Fibroblast of skin of left biceps (primary cell): ENCODE results near the gene SORL1.

Experiments
- DNase-seq, 2 experiments: peaks; one replicate each; pipeline ENCODE4 v3.0.0-alpha.2; 2013; ENCODE audit warnings: low read depth in 2 of 2

SORL1 gene

DNA sequence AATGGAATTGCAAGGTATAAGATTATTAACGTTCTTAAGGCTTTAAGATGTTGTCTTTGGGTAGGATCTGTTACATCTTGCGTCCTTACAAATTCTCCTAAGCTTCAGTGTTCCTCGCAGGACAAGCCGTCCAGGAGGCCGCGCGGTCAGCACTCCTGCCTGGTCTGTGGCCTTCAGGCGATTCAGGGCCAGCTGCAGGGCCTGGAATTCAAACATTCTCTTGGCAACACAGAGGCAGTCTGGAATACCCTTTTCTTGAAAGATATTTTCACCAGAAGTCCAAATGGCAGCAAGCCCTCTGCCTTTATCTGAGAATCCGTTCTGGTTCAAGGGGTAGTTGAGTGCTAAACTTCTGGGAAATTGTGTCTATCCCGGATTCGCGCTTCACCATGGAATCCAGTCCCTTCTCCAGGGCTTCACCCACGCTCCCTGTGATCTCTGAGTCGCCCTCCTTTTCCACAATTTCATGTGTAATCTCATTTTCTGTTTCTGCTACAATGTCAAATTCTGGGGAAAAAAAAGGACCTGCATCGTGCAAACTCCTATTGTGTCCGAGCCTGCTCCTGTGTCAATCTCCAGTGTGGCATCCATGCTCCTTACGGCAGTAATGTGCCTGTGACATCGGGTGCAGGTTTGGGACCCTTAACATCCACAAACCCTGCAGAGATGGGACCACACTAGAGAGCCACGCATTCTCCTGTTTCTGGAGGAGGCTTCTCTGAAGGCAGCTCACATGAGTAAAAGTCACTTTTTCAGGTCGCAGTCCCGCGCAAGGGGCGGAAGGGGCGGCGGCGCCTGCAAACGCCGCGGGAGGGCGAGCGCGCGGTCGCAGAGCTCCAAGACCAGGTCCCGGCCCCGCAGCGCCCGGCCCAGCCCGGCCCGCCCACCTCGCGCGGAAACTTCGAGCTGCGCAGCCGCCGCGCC lies 25.4 kb upstream of the SORL1 start:
- no peak for DNase-seq

DNA sequence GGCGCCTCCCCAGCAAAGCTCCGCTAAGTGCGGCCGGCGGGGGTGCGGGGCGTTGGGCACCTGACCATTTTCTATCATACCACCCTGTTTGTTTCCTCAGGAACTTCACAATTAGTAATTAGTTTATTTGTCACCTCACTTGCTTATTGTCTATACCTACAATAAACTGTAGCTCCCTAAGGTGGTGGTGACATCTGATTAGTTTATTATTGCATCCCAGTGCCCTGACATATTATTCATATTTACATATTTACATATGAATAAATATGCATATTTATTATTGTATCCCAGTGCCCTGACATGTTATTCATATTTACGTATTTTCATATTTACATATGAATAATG lies 24.7 kb upstream of the SORL1 start:
- DNase-seq, result no peak

DNA sequence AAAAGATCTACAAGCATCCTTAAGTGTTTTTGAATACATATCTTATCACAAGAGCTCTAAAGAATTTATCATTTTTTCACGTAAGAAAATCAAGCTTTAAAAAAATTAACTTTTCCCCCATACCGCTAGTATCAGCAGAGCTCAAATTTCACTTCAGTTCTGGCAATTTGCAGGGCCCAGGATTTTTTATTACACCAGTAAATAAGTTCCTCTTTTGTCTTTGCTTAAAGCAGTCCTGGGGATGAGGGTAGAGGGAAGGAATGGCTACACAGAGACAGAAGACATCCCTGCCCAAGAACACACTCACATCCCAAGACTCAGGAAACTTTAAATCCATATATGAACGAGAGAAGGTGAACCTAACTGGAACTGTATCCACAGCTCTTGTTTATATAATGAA lies 22.6 kb upstream of the SORL1 start:
- no peak for DNase-seq

DNA sequence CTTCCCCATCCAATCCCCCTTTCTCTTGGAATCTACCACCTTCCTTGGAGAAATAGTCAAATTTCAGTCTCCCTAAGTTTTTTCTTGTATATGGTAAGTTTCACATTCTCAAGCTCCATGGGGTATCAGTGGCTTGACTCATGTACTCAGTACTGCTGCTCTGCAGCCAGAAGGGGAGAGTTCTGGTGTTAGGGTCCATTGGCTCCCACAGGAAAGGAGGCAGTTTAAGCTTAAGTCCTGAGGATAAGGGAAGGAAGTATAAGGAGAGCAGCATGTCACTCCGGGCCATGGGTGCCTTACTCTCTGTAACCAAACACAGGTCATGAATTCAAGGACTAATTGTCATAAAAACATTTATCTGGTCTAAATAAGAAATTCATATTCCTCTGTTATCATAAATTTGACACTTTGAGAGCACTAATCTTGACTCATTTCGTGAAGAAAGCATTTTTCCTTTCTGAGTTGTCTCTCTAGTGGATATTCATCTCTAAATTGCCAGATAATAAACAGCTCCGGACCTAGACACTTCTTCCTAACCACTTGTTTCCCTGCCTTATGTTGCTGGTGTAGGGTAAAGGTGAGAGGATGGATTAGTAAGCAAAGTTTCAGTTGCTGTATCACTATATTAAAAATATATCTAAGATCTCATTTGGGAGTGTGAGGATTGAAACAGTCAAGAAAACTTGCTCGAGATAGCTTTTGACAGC lies 20.1 kb upstream of the SORL1 start:
- DNase-seq, result no peak

DNA sequence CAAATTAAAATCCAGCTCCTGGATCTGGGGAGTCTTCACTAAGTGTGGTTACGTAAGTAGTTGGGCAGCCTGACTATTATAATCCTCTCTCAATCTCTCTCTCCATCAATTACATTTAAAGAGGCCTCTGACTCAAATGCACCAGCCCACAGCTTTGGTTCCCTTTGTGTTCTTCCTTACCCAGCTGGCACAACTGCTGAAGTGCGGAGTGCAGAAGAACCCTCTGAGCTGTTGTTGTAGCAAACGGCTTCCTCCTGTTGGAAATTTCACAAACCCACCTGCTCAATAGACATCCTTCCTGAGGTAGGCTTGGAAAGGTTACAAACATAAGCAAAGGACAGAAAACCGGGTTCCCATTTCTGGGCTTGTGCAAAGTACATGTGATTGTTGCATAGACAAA lies 17.0 kb upstream of the SORL1 start:
- DNase-seq, result no peak

DNA sequence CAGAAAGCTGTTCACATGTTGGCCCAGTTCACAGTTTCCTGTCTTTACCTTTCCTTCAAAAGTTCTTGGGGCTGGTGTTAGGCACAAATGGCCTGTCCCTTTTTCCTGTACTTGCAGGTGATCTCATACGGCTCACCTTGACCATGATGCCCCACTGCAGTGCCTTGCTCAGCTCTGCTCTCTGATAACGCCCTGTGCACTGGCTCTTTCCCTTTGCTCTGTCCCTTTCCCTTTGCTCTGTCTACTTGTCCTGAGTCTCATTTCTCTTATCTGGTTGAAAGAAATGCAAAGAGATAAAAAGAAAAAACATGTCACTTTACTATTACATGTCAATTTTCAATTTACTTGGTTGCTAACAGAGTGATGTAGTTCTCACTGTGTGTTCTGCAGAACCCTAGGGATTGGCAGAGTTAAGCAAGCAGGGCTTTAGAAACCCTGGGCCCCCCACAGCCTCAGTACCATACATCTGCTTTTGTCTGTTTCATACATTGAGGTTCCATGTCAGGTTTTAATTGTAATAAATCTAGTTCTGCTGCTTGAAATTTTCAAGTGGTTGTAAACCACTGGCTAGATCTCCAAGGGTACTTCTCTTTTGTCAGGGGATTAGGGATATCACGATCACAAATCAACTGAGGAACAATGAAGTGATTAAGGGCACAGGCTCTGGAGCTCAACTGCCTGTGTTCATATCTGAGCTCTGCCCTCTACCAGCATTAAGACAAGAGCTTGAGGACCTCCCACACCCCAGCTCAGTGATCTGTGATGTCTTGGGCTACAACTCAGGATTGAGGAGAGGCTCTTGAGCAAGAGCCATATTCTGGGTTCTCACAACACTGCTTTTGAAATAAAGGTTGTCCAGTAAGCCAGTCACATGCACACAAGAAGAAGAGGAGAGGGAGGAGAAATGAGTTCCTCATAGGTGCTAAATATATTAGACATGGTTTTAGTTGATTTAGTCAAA lies 16.3 kb upstream of the SORL1 start:
- no peak for DNase-seq

DNA sequence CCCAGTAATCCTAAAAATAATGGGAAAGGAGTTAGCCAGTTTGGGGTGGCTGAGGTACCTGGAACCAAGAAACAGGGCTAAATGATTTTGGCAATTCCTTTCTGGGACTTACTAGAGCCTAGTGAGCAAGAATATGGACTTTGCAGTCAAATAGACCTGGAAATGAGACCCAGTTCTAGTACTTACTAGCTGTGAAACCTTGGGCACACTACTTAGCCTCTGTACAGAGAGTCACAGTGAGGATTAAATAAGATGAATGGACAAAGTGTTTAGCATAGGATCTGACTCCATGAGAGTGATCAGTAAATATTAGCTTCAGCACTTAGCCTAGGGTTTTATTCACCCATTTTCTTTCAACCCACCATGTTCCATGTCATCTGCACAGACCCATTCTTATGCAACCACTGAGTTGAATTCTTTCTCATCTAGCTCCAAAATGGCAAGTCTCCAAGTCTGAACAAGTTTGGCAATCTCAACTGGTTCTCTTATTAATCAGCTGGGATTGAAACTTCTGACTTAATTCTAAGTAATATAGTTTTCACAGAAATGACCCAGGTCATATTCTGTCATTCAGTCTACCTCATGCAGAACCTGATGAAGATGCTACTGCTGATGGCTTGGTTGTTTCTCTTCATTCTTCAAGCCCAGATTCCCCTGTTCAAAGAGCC lies 15.0 kb upstream of the SORL1 start:
- DNase-seq, result no peak

DNA sequence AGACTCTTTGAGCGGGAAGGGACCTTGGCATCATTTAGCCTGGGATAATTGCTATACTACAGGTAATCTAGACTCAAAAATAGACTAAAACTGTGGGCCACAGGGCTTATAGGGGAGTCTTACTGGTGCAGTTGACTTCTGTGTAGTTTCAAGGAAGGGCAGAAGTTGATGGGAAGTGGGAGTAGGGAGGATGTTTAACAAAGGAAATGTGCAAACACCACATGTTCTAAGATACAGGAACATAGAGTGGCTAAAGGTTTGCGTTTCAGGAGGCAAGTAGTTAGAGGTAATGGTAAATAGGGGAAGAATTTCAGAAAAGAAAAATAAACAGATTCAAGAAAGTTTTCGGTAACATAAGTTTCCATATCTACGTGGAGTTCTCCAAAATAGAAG lies 14.4 kb upstream of the SORL1 start:
- no peak for DNase-seq

DNA sequence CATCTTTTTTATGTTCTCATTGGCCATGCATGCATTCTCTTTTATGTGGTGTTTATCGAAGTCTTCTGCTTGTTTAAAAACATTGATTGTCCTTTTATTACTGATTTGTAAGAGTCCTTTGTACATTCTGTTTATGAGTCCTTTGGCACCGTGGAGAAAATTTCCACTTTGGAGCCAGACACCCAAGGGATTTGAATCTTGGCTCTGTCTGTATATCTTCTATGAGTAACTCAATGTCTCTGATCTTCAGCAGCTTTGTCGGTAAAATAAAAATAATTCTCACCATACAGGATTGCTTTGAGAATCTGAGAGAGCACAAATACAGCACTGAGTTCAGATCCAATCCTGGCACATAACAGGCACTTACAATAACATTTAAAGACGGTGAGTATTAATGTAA lies 12.8 kb upstream of the SORL1 start:
- no peak for DNase-seq

DNA sequence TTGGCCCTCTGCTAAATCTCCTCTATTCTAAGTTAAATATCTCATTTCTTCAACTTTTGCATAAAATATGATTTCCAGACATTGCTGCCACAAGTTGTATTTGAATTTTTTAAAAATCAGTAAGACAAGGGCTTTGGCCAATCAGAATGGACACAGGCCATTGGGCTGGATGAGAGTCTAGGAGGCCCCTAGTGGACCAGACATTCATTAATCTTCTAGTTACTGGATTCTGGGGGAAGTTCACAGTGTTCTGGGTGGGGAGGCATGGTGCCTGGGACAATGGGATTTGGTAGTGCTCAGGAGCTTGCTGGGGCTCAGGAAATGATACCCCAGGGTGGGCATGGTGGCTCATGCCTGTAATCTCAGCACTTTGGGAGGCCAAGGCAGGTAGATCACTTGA lies 12.4 kb upstream of the SORL1 start:
- no peak for DNase-seq

DNA sequence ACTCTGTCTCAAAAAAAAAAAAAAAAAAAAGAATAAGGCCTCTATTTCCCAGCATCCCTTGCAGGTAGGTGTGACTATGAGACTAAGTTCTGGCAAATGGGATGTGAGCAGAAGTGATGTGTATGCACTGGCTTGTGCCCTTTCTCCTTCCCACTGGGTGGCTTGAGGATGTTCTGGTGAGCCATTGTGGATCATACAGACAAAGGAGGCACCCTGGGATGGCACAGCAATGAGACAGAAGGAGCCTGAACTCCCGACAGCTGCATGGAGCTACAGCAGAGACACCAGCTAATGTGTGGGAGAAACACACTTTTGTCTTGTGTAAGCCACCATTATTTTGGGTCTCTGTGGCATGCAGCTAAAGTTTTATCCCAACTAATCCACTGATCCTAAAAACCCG lies 10.6 kb upstream of the SORL1 start:
- no peak for DNase-seq

DNA sequence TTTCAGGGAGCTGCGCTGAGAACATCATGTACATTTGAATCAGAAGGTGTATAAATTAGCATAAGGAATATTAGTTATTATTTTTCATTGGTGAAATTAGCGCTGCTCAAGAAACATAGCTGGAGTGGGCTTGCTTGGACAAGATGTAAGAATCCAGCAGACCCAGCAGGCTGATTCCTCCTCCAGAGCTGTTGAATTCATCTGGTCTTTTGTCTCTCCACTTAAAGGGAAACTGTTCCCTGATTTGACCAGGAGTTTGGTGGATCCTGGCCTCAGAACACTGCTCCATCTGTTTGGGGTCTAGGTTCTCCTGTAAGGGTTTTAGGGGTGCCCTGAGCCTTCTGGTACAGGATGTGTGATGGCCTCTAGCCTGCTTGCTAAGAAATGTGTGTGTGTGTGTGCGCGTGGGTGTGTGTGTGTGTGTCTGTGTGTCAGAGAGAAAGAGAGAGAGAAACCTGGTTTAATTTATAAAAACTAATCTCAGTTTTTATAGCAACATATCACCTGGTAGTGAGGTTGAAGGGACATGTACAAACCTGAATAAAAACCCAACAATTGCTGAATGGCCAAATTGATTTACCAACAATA lies 8.3 kb upstream of the SORL1 start:
- DNase-seq, result no peak

DNA sequence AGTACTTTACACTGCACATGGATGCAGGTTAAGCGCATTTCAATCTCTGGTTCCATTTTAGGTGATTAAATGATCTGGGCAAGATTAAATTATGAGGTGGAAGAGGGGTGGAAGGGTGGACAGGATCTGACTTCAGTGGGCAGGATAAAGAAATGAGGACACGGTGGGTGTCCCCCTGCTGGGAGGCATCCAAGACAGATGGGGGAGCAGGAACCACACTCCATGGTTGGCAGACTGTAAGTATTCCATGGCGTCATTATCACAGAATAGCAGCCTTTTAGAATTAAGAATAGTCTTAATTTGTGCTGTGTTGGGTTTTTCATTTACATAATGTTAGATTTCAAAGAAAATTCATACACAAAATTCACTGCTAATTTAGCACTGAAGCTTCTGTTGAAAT lies 7.6 kb upstream of the SORL1 start:
- no peak for DNase-seq

DNA sequence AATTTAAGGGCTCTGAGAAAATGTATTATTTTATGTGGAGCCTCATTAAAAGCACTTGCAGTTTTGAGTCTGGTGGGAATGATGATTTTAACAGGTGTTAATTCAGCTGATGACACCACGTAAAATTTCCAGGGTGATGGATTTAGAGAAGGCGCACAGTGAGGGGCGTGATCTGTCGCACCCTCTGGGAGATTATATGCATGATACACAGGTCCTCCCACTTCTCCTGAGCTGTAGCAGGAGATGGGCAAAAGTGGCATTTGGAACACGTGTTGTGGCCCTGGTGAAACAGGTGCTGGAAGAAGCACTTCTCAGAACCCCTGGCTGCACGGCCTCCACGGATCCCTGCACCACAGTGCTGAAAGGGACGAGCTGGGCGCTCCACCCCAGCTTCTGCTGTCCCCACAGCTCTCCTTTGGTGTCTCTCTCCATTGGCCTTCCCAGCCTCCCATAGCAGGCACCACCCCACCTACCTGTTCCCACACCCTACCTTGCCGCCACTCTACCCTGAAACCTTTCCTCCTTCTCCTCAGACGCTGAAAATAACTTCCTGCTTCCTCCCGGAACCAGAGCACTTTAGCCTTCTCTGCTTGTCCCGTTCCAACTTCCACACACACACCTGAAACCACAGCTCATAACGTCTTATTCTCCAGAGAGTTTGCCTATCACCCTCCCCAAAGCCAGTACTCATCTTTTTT lies 6.9 kb upstream of the SORL1 start:
- no peak for DNase-seq

DNA sequence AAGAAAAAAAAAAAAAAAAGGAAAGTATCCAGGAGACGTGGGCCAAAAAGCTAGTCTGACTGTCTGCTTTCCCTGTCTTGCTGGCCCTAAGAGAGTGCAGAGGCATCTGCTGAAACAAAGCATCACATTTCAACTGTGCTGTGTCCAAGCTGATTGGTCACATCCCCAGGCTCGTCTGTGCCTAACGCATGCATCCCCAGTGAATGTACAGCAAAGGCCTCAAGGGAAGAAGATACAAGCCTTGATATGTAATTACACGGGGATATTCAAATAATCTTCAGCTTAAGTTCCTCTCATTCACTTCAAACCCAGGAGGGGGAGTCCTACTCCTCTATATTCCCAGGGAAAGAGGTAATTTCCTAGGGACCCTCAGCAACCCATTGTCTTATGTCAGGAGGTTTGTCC lies 5.4 kb upstream of the SORL1 start:
- DNase-seq, result peak; percentile 45 to 46

DNA sequence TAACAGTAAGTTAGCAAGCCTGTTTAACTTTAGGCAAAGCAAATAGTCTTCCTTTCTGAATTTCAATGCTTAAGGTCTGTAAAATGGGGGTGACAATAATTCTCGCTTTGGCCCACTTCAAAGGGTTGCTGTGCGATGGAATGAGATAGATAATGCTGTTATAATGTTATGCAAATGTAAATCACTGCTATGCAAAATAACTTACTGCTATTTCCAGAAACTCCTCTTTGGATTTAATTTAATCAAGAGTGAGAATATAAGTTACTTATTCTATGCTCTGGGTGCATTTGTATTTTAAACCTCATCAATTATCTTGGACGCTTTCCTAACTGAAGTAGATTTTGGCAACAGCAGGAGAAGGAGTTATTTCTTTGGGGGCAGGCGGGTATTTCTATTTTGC lies 4.1 kb upstream of the SORL1 start:
- DNase-seq, result no peak

DNA sequence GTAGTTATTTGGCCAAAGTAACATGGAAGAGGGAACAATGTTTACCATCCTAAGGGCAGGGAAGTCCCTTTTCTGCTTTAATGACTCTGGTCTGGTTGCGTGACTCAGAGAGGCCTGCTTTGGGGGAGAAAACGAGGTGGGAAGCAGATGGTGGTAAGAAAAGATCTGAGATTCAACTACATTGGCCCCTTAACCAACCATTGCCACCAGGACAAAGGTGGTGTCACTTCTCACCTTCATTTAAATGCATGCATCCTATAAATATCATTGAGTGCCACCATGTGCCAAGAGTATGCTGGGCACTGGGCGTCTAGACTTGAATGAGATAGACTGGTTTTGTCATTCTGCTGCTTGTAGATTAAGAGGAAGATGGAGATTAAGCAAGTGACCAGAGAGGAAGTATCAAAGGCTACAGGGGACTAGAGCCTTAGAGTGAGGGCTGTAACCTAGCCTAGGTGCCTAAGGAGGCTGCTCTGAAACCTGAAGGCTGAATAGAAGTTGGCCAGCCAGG lies 3.6 kb upstream of the SORL1 start:
- no peak for DNase-seq

DNA sequence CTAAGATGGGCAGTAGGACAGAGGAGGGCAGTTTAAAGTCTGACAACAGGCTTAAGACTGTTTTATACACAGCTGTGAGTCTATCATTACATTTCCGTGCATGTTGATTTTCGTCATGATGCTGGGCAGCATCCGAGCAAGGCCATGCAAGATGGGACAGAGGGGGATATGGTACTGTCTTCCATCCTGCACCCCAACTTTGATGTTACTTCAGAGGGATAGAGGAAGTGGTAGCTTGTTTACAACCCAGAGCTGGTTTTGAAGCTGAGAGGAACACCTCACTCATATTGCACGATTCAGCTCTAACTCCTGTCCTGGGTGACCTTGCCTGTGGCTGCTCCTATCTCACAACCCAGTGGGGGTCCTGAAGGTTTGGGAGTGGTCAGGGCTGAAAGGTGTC lies 3.0 kb upstream of the SORL1 start:
- DNase-seq, result no peak

DNA sequence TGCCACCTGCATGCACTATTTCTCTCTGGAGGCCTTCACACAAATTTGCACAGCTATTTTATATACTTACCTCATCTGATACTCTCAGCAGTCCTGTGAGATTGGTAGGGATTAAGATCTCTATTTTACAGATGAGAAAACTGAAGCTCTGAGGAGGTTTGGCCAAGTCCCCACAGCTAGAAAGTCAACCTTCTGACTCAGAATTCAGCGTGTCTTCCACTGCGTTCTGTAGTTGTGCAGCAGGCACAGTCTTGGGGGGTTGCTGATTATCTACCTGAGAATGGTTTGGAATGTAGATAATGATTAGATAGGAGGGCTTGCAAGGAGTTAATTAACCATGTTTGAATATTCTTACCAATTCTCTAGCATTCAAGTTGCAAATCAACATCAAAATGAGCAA lies 2.5 kb upstream of the SORL1 start:
- no peak for DNase-seq

DNA sequence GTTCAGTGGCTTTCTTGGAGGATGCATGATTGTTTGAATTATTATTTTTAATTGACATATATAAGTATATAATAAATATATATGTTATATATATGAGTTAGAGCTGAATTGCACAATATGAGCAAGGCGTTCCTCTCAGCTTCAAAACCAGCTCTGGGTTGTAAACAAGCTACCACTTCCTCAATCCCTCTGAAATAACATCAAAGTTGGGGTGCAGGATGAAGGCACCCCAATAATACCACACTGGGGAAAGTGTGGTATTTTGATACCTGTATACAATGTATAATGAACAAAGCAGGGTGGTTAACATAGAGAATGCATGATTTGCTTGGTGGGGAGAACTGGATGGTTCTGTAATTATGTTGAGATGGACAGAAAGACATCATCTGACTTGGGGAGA lies 1.7 kb upstream of the SORL1 start:
- DNase-seq, result no peak
